Activated CD4-positive, alpha-beta T cell treated with anti-CD3 and anti-CD28 coated beads for 1 hour (primary cell): ENCODE results near the gene CACNG6.
"Not testable (repeated sequence)": the region's sequence is repeated elsewhere in the genome, so short reads cannot be mapped to it uniquely, and the experiment has no call there.

Experiments
- DNase-seq: peaks from one replicate; pipeline ENCODE4 v3.0.0-alpha.2; 2020

Gene CACNG6

GRCh38 chr19:54002495-54003315 lies 11.3 kb downstream of the CACNG6 start:
- DNase-seq = no peak

GRCh38 chr19:54009440-54009839 lies 18.0 kb downstream of the CACNG6 start:
- no peak for DNase-seq

- DNase-seq = no peak
These were observed 19.0 kb downstream of the CACNG6 start for GRCh38 chr19:54010474-54010873.

GRCh38 chr19:54011507-54012211 lies 20.2 kb downstream of the CACNG6 start:
- no peak for DNase-seq

GRCh38 chr19:54013866-54014265 lies 22.4 kb downstream of the CACNG6 start:
- DNase-seq = no peak

GRCh38 chr19:54014920-54015560 lies 23.6 kb downstream of the CACNG6 start:
- no peak for DNase-seq

- no peak for DNase-seq
These were observed 25.8 kb downstream of the CACNG6 start for GRCh38 chr19:54017261-54017660.

GRCh38 chr19:54021363-54021762 lies 29.9 kb downstream of the CACNG6 start:
- DNase-seq = no peak

- no peak for DNase-seq
These were observed 30.5 kb downstream of the CACNG6 start for GRCh38 chr19:54021932-54022331.

GRCh38 chr19:54023191-54023590 lies 31.8 kb downstream of the CACNG6 start:
- DNase-seq = no peak

- no peak for DNase-seq
These were observed 33.2 kb downstream of the CACNG6 start for GRCh38 chr19:54024660-54025059.

GRCh38 chr19:54026656-54027055 lies 35.2 kb downstream of the CACNG6 start:
- DNase-seq = no peak

GRCh38 chr19:54029301-54029700 lies 37.9 kb downstream of the CACNG6 start:
- DNase-seq = no peak

GRCh38 chr19:54029930-54030490 lies 38.6 kb downstream of the CACNG6 start:
- peak; percentile 17 for DNase-seq

GRCh38 chr19:54030895-54031586 lies 39.6 kb downstream of the CACNG6 start:
- DNase-seq = no peak

- no peak for DNase-seq
These were observed 44.1 kb downstream of the CACNG6 start for GRCh38 chr19:54035215-54036178.

- not testable (repeated sequence) for DNase-seq
These were observed 45.1 kb downstream of the CACNG6 start for GRCh38 chr19:54036542-54036941.

GRCh38 chr19:54040003-54040402 lies 48.6 kb downstream of the CACNG6 start:
- no peak for DNase-seq

GRCh38 chr19:54041969-54042606 lies 50.7 kb downstream of the CACNG6 start:
- no peak for DNase-seq

GRCh38 chr19:54042989-54043388 lies 51.6 kb downstream of the CACNG6 start:
- no peak for DNase-seq

GRCh38 chr19:54045771-54046170 lies 54.3 kb downstream of the CACNG6 start:
- no peak for DNase-seq
